H7 (cell line): ENCODE data around the gene AQP12A. TPM values are rescaled to one million over a fixed set of nuclear protein-coding genes. Genes with fewer than 3 reads are reported as not detected.
A peak's percentile ranks its signal among the peaks of the same experiment; 100 is the strongest.
"Not testable (repeated sequence)": the region's sequence is repeated elsewhere in the genome, so short reads cannot be mapped to it uniquely, and the experiment has no call there.

ENCODE experiments used
- DNase-seq: peaks from one replicate; pipeline ENCODE4 v3.0.0; 2012
- H3K27me3 ChIP-seq: 2 replicates; pipeline ENCODE4 v1.6.0; 2011; ENCODE audit warnings: mild to moderate bottlenecking, low read length; ENCODE audit not compliant: control insufficient read depth, insufficient read depth
- H3K36me3 ChIP-seq: replicated peaks from 2 replicates; pipeline ENCODE4 v1.5.1; 2011; ENCODE audit warnings: low read length; ENCODE audit not compliant: control insufficient read depth, insufficient read depth
- H3K4me3 ChIP-seq: 2 replicates; pipeline ENCODE4 v1.5.1; 2011; ENCODE audit warnings: low read depth, mild to moderate bottlenecking, control low read depth, low read length, moderate library complexity; ENCODE audit not compliant: insufficient read depth
- total RNA-seq: library from RNA; depleted of rRNA; stranded (reverse); fragments of >200 nt; shearing (Covaris generic); gene quantifications from 2 replicates; pipeline ENCODE4 v1.2.3, GENCODE V29; 2014; rRNA removed

AQP12A gene
- not detected in 2 replicates for total RNA-seq

GRCh38 chr2:240691631-240692420, at the start of gene AQP12A:
AQP12A (plus strand) TSS chr2:240691866; CDS start chr2:240691914, 48 bp downstream.
- DNase-seq, result peak; percentile 33
- H3K4me3 ChIP-seq, H3K36me3 ChIP-seq, H3K27me3 ChIP-seq: not testable (repeated sequence)

GRCh38 chr2:240642061-240642805, 49.4 kb upstream of the AQP12A start:
- Histone ChIP-seq H3K36me3 (no peaks in the 10 kb centered on the region), H3K27me3 (no peaks in the 10 kb centered on the region; the same call in 1 of the 2 replicates), H3K4me3 (no peak overlapping the region)
- DNase-seq, result peak; percentile 72

DNA sequence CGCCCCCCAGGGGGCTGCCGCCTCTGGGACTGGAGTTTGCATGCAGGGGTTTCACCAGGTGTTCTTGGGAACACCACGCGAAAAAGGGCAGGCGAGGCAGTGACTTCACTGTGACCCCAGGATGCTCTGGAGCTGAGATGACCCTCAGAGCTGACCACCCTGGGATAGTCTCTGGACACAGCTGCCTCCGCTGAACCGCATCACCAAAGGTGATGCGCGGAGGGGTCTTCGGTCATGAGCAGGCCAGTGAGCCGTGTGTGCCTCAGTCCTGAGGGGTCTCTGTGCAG, 48.9 kb upstream of the AQP12A start:
- no peak for DNase-seq
- Histone ChIP-seq H3K36me3 (no peaks in the 10 kb centered on the region), H3K27me3 (no peaks in the 10 kb centered on the region; the same call in 1 of the 2 replicates), H3K4me3 (no peak overlapping the region)

- no peaks in the 10 kb centered on the region; the same call in 1 of the 2 replicates for H3K27me3 ChIP-seq
- DNase-seq, result peak; percentile 48
- no peak overlapping the region for H3K4me3 ChIP-seq
- no peaks in the 10 kb centered on the region for H3K36me3 ChIP-seq
Measured at GRCh38 chr2:240643093-240643810, 48.4 kb upstream of the AQP12A start.

GRCh38 chr2:240643811-240644150, 47.9 kb upstream of the AQP12A start:
- no peaks in the 10 kb centered on the region; the same call in 1 of the 2 replicates for H3K27me3 ChIP-seq
- H3K36me3 ChIP-seq, result no peaks in the 10 kb centered on the region
- H3K4me3 ChIP-seq, result no peak overlapping the region
- no peak for DNase-seq

GRCh38 chr2:240644171-240644651, 47.5 kb upstream of the AQP12A start:
- DNase-seq, result peak; percentile 60

DNA sequence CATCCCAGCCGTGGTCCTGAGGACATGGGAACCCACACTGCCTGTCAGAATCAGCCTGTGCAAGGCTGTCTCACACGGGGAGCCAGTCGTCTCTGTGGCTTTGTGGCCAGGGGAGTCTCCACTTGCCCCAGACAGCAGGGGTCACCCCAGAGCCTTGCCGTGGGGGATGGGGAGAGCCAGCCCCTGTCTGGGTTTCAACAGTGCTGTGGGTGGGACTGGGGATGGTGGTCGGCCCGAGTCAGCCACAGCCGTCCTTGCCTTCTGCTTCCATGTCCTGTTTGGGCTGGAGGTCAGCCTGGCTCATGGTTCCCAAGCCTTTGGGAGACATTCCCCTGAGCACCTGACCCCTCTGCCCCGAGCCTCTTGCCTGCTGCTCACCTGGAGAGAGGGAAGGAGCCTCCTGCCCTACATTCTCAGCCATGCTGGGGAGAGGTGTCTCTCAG, 46.8 kb upstream of the AQP12A start:
- no peaks in the 10 kb centered on the region for H3K27me3 ChIP-seq
- no peaks in the 10 kb centered on the region for H3K36me3 ChIP-seq
- H3K4me3 ChIP-seq, result no peak overlapping the region
- DNase-seq, result peak; percentile 65

More at GRCh38 chr2:240644171-240644651, 47.5 kb upstream of the AQP12A start:
- Histone ChIP-seq H3K27me3 (no peaks in the 10 kb centered on the region; the same call in 1 of the 2 replicates), H3K36me3 (no peaks in the 10 kb centered on the region), H3K4me3 (no peak overlapping the region)

DNA sequence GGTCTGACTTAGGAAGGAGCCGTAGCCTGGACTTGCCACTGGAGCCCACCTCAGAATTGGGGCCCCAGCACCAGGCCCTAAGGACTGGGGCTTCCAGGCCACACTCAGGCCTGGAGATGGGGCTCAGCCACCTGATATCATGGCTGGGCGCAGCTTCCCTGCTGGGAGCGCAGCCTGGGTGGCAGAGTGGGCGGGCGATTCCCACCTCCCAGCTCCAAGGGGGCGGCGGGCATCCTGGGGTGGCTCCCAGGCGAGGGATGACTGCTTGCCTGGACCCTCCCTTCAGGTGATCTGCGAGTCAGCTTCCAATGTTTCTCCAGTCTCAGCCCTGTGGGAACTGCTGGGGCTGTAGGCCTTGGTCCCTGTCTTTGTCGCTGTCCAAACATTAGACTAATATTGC, 46.3 kb upstream of the AQP12A start:
- Histone ChIP-seq H3K27me3 (no peaks in the 10 kb centered on the region), H3K36me3 (no peaks in the 10 kb centered on the region), H3K4me3 (no peak overlapping the region)
- DNase-seq, result peak; percentile 37

DNA sequence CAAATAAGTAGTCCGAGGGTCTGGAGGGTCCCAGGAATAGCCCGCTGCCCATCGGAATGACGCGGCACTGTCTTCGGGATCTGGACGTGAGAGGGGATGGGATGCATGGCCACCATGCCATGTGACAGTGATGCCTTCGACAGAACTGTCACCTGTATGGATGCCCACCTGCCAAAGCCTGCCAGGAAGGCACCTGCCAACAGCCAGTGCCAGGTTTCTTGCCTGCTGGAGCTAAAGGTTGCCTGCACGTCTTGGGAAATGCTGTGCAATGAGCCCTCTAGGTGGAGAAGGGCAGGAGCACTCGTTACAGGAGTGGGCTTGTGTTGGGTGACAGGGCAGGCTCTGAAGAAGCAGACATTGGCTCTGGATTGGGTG, 45.9 kb upstream of the AQP12A start:
- Histone ChIP-seq H3K4me3 (no peak overlapping the region), H3K36me3 (no peaks in the 10 kb centered on the region), H3K27me3 (no peaks in the 10 kb centered on the region)
- DNase-seq, result no peak

- DNase-seq, result peak; percentile 47
- no peaks in the 10 kb centered on the region for H3K27me3 ChIP-seq
- no peaks in the 10 kb centered on the region for H3K36me3 ChIP-seq
- no peak overlapping the region for H3K4me3 ChIP-seq
Measured at GRCh38 chr2:240646176-240646899, 45.3 kb upstream of the AQP12A start.

GRCh38 chr2:240646900-240647502, 44.7 kb upstream of the AQP12A start:
- no peaks in the 10 kb centered on the region for H3K36me3 ChIP-seq
- H3K27me3 ChIP-seq, result no peaks in the 10 kb centered on the region
- H3K4me3 ChIP-seq, result no peak overlapping the region
- peak; percentile 54 for DNase-seq

DNA sequence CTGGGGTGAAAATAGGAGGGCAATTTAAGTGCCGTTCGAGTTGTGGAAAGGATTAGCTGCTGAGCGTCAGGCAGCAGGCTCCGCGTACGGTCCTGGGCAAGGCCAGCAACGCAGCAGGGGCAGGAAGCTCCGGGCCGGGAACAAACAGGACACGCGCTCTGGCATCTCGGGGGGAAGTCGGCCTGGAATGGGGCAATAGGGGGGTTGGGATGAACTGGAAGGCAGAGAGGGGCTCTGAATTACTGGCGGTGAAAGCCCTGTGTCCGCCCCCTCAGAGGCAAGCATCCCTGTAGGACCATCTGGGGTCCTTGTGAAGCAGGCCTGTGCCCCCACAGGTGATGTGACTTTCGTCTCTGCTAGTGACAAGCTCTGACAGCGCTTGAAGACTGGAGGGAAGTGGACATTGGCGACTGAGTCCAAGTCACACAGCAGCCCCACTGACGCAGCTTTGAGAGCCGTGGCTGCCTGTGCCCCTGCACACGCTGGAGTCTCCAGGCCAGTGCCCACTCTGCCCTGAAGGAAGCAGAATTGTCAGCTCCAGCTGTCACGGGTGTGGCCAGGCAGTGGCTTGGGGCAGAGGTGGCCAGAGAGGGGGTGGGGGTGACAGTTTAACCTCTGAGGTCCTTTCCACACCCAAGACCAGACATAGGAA, 44.0 kb upstream of the AQP12A start:
- no peak overlapping the region for H3K4me3 ChIP-seq
- peak; percentile 39 for DNase-seq

GRCh38 chr2:240648155-240648649, 43.5 kb upstream of the AQP12A start:
- DNase-seq, result peak; percentile 32
- Histone ChIP-seq H3K4me3 (no peak overlapping the region), H3K27me3 (no peaks in the 10 kb centered on the region), H3K36me3 (no peaks in the 10 kb centered on the region)

More for the DNA sequence above, 44.0 kb upstream of the AQP12A start:
- H3K36me3 ChIP-seq, result no peaks in the 10 kb centered on the region
- no peaks in the 10 kb centered on the region for H3K27me3 ChIP-seq
